A549 (cell line): Measurements from ENCODE around the gene FEM1C.

Experiments
- CHD4 ChIP-seq: fragments of 200-600 bp; sonication (generic); IDR thresholded peaks from 2 replicates; pipeline ENCODE4 v1.6.1; 2016; ENCODE audit warnings: antibody characterized with exemption, mild to moderate bottlenecking, borderline replicate concordance
- CTCF ChIP-seq: fragments of >200 bp; sonication (Bioruptor Twin); formaldehyde crosslinking; IDR thresholded peaks from 3 replicates; pipeline ENCODE4 v1.5.1; 2016
- ELK1 ChIP-seq: fragments of 150-350 bp; IDR thresholded peaks from 2 replicates; pipeline ENCODE4 v1.6.1; 2014; ENCODE audit warnings: low read depth, mild to moderate bottlenecking, low read length
- GATA3 ChIP-seq: IDR thresholded peaks from 2 replicates; pipeline ENCODE4 v1.6.1; 2012; ENCODE audit warnings: borderline replicate concordance
- JUN ChIP-seq, 2 experiments: fragments of >200 bp; sonication (Bioruptor Twin); formaldehyde crosslinking; IDR thresholded peaks; 2 replicates in 1 of 2; 3 replicates in 1 of 2; pipeline ENCODE4 v1.6.1; 2016 to 2017
- PBX3 ChIP-seq: IDR thresholded peaks from 2 replicates; pipeline ENCODE4 v1.6.1; 2012
- POLR2A ChIP-seq: IDR thresholded peaks from 2 replicates; pipeline ENCODE4 v1.6.1; 2012; ENCODE audit warnings: mild to moderate bottlenecking, low read length
- ZFP36 ChIP-seq: fragments of 450-650 bp; IDR thresholded peaks from 2 replicates; pipeline ENCODE4 v1.6.1; 2014; ENCODE audit warnings: borderline replicate concordance; ENCODE audit not compliant: partially characterized antibody
- TF ChIP-seq, protein P1 (sequence below): fragments of 450-650 bp; IDR thresholded peaks from 2 replicates; pipeline ENCODE4 v1.6.1; 2014; ENCODE audit warnings: antibody characterized with exemption

DNA sequence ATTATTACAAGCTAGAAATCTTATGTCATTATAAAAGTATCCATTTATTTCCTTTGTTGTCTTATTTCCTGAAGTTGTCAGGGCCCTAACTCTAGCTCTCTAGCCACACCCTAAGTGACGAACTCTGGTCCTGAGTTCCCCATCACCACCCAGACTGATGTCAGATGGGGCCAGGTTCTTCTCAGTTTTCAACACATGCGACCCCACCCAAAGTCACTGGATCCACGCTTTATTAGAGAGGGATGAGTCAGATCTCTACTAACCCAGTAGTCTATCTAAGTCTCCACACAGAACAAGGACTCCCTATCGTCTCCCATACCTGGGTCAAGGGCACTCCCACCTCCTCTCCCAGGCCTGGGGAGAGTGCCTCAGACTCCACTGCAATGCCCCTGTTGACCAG is 6.8 kb upstream of the FEM1C start:
- TF ChIP-seq GATA3 (no peak), POLR2A (no peak), CTCF (no peak), ZFP36 (no peak), ELK1 (no peak), PBX3 (no peak), CHD4 (no peak), JUN (IDR thresholded peaks at IDR 0.05) (no peak)
- TF ChIP-seq, protein P1, sequence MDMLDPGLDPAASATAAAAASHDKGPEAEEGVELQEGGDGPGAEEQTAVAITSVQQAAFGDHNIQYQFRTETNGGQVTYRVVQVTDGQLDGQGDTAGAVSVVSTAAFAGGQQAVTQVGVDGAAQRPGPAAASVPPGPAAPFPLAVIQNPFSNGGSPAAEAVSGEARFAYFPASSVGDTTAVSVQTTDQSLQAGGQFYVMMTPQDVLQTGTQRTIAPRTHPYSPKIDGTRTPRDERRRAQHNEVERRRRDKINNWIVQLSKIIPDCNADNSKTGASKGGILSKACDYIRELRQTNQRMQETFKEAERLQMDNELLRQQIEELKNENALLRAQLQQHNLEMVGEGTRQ, result no peak
